Measurements from ENCODE around the gene RBM10. TPM values are rescaled to one million over a fixed set of nuclear protein-coding genes. Genes with fewer than 3 reads are reported as not detected.

The RBM10 gene
- total RNA-seq, 1 experiment from 2014 or later: 79.1 TPM

- Histone ChIP-seq H3K36me3 (replicated peaks; ENCODE audit: control insufficient read depth, insufficient read depth, low read length) (peaks cover 4% of the 10 kb centered on the region), H3K27me3 (ENCODE audit: control insufficient read depth, insufficient read depth, low read length) (no peaks in the 10 kb centered on the region), H3K4me3 (ENCODE audit: insufficient read depth, low read depth, low read length) (peak overlapping the region; percentile 94)
- DNase-seq: peak; percentile 97
These were observed 88.5 kb downstream of the RBM10 start for GRCh38 chrX:47233333-47234113.

DNA sequence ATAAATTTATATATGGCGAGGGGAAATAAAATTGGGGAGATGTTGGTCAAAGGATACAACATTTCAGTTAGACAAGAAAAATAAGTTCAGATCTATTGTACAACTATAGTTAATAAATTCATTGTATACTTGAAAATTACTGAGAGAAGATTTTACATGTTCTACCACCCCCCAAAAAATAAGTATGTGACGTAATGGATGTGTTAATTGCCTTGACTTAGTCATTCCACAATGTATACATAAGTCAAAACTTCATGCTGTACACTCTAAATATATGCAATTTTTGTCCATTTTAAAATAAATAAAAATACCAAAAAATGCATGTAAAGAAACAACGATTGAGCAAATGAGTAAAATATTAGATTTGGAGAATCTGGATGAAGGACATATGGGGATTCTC lies 89.6 kb downstream of the RBM10 start:
- peaks cover 3% of the 10 kb centered on the region for H3K36me3 ChIP-seq (replicated peaks; ENCODE audit: control insufficient read depth, insufficient read depth, low read length)

GRCh38 chrX:47235691-47236103 lies 90.7 kb downstream of the RBM10 start:
- DNase-seq: no peak
- Histone ChIP-seq H3K36me3 (replicated peaks; ENCODE audit: control insufficient read depth, insufficient read depth, low read length) (peaks cover 12% of the 10 kb centered on the region), H3K4me3 (ENCODE audit: insufficient read depth, low read depth, low read length) (no peak overlapping the region), H3K27me3 (ENCODE audit: control insufficient read depth, insufficient read depth, low read length) (no peaks in the 10 kb centered on the region)

More for the DNA sequence above, 89.6 kb downstream of the RBM10 start:
- Histone ChIP-seq H3K4me3 (ENCODE audit: insufficient read depth, low read depth, low read length) (no peak overlapping the region), H3K27me3 (ENCODE audit: control insufficient read depth, insufficient read depth, low read length) (no peaks in the 10 kb centered on the region)
- no peak for DNase-seq

Other genes starting within 250 kb of the RBM10 start
- gene JADE3, start 232.8 kb upstream of the RBM10 start, total RNA-seq (2014; rRNA removed; shearing (Covaris generic)): 16.0 and 18.7 TPM in 2 replicates
- gene RGN, start 66.8 kb upstream of the RBM10 start, total RNA-seq (2014; rRNA removed; shearing (Covaris generic)): 0.31 TPM in 1 of 2 replicates, not detected in the other
- gene NDUFB11, start 519 bp upstream of the RBM10 start, total RNA-seq (2014; rRNA removed; shearing (Covaris generic)): 106 and 108 TPM in 2 replicates
- 427 and 477 TPM in 2 replicates for gene UBA1, start 48.6 kb downstream of the RBM10 start, total RNA-seq (2014; rRNA removed; shearing (Covaris generic))
- 227 and 270 TPM in 2 replicates for gene CDK16, start 73.5 kb downstream of the RBM10 start, total RNA-seq (2014; rRNA removed; shearing (Covaris generic))
- 97.8 and 105 TPM in 2 replicates for gene USP11, start 87.8 kb downstream of the RBM10 start, total RNA-seq (2014; rRNA removed; shearing (Covaris generic))
- 0.26 and 0.31 TPM in 2 replicates for gene ZNF157, start 225.4 kb downstream of the RBM10 start, total RNA-seq (2014; rRNA removed; shearing (Covaris generic))